RWPE1 (cell line): Measurements from ENCODE around the gene S100A13.
A peak's percentile ranks its signal among the peaks of the same experiment; 100 is the strongest.
"Not testable (repeated sequence)": the region's sequence is repeated elsewhere in the genome, so short reads cannot be mapped to it uniquely, and the experiment has no call there.

Source experiments
- CTCF ChIA-PET: fragments of 350-600 bp; sonication (Branson Sonifier 250); formaldehyde crosslinking; extraction: SDS; loops from one replicate; lab custom pipeline; 2021; lab: Yijun Ruan, JAX
- POLR2A ChIA-PET: fragments of 400-600 bp; formaldehyde crosslinking; extraction: SDS; loops from one replicate; lab custom pipeline; 2020; ENCODE audit warnings: antibody characterized with exemption; ENCODE audit not compliant: low non-redundant PET; lab: Yijun Ruan, JAX
- DNase-seq: peaks from one replicate; pipeline ENCODE4 v3.0.0; 2012; ENCODE audit warnings: low spot score
- H3K27ac ChIP-seq: fragments of 450-650 bp; 2 replicates; pipeline ENCODE4 v1.5.1; 2017
- TF ChIP-seq, protein P1 (sequence below): fragments of 450-650 bp; conservative IDR thresholded peaks from 2 replicates; pipeline ENCODE4 v1.5.1; 2017; ENCODE audit warnings: low read depth, mild to moderate bottlenecking

The S100A13 gene

GRCh38 chr1:153578936-153579335 is 48.4 kb downstream of the S100A13 start:
- TF ChIP-seq, protein P1, sequence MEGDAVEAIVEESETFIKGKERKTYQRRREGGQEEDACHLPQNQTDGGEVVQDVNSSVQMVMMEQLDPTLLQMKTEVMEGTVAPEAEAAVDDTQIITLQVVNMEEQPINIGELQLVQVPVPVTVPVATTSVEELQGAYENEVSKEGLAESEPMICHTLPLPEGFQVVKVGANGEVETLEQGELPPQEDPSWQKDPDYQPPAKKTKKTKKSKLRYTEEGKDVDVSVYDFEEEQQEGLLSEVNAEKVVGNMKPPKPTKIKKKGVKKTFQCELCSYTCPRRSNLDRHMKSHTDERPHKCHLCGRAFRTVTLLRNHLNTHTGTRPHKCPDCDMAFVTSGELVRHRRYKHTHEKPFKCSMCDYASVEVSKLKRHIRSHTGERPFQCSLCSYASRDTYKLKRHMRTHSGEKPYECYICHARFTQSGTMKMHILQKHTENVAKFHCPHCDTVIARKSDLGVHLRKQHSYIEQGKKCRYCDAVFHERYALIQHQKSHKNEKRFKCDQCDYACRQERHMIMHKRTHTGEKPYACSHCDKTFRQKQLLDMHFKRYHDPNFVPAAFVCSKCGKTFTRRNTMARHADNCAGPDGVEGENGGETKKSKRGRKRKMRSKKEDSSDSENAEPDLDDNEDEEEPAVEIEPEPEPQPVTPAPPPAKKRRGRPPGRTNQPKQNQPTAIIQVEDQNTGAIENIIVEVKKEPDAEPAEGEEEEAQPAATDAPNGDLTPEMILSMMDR, result no peak
- H3K27ac ChIP-seq, result no peak overlapping the region
- DNase-seq, result no peak
- ChIA-PET POLR2A (no interaction called here), CTCF (interaction anchor here (0.5 to 0.9 kb wide), 2 partner anchors 68 to 113 kb away, joined by 3 to 7 read pairs; no protein-coding TSS in a partner anchor)

DNA sequence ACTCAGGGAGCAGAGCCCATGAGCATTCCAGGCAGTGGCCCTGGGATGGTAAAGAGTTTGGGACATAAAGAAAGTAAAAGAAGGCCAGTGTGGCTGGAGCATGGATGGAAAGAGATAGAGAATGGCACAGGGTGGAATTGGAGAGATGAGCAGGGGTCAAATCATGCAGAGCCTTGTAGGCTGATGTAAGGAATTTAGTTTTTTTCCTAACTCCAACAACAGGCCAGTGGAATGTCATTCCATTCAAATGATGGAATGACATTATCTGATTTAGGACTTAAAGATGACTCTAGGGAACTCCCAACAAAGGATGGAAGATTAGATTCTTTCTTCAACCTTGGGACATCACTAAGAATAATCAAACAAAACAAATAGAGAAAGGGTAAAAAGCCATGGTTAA is 48.8 kb downstream of the S100A13 start:
- CTCF ChIA-PET, result interaction anchor here (0.5 to 0.9 kb wide), 2 partner anchors 67 to 113 kb away, joined by 3 to 7 read pairs; no protein-coding TSS in a partner anchor
- H3K27ac ChIP-seq, result no peak overlapping the region
- TF ChIP-seq, protein P1, result no peak
- no peak for DNase-seq
- POLR2A ChIA-PET, result no interaction called here

DNA sequence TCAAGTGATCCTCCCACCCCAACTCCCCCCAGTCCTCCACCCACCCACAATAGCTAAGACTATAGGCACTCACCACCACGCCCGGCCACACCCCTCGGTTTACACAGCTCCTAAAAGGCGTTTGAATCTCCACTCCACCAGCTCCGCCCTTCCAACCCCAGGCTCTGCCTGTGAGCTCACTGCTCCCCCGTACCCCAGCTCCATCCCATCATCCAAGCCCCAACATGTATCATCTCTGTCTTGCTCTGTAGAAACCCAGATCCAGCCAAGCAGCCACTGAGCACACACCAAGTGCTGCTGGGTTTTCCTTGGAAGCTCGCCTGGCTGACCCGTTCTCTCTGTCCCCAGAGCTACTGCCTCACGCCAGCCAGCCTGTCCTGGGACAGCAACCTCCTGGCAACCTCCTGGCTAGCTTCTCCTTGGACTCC is 49.7 kb downstream of the S100A13 start:
- peak overlapping the region; percentile 68 for H3K27ac ChIP-seq
- TF ChIP-seq, protein P1, result no peak
- ChIA-PET POLR2A (interaction anchor here (0.9 to 2.0 kb wide), 3 partner anchors 35 to 57 kb away, joined by 4 to 6 read pairs (median 4); partner anchors contain the start of genes CHTOP and S100A16), CTCF (interaction anchor here (0.6 to 1.0 kb wide), 4 partner anchors 11 to 246 kb away, joined by 3 to 4 read pairs (median 4); no protein-coding TSS in a partner anchor)
- DNase-seq, result no peak

DNA sequence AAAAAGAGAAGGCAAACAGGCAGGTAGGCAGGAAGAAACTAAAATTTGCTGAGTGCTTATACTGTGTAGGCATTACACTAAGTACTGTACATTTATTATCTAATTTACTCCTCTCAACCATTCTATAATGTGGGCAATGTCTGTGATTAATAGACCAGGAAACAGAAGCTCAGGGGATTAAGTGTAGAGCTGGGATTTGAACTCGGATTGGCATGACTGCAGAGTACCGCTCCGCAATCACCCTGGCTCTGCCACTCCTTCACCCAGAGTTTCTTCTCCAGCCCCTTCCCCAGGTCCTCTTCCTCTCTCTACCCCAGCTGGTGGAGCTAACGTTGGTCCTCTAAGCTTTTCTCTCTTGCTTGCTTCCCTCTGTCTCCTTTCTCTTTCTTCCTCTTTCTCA is 50.2 kb downstream of the S100A13 start:
- ChIA-PET POLR2A (interaction anchor here (0.9 to 2.0 kb wide), 3 partner anchors 36 to 57 kb away, joined by 4 to 6 read pairs (median 4); partner anchors contain the start of genes CHTOP and S100A16), CTCF (interaction anchor here (0.6 to 1.0 kb wide), 4 partner anchors 10 to 247 kb away, joined by 3 to 4 read pairs (median 4); no protein-coding TSS in a partner anchor)
- peak overlapping the region; percentile 68 for H3K27ac ChIP-seq
- DNase-seq, result no peak
- TF ChIP-seq, protein P1, result no peak

GRCh38 chr1:153575497-153575896 is 51.8 kb downstream of the S100A13 start:
- CTCF ChIA-PET, result interaction anchor here (1.4 kb wide), 1 partner anchor 40 kb away, joined by 3 read pairs; the partner anchor contains the start of gene S100A14
- DNase-seq, H3K27ac ChIP-seq, POLR2A ChIA-PET: not testable (repeated sequence)

- DNase-seq, POLR2A ChIA-PET, H3K27ac ChIP-seq, CTCF ChIA-PET: not testable (repeated sequence)
These were observed 52.2 kb downstream of the S100A13 start for GRCh38 chr1:153575081-153575491.

- DNase-seq, result no peak
- ChIA-PET POLR2A (interaction anchor here (0.6 to 1.1 kb wide), 2 partner anchors 30 to 40 kb away, joined by 3 read pairs; partner anchors contain the start of gene S100A16), CTCF (interaction anchor here (0.8 to 2.7 kb wide), 13 partner anchors 19 to 98 kb away, joined by 3 to 25 read pairs (median 7); partner anchors contain the start of genes CHTOP, ILF2, S100A13 and S100A14)
- TF ChIP-seq, protein P1, result no peak
- H3K27ac ChIP-seq, result no peak overlapping the region
These were observed 54.0 kb downstream of the S100A13 start for GRCh38 chr1:153573351-153573750.
